Measurements from ENCODE around the gene PABPN1L.
A peak's percentile ranks its signal among the peaks of the same experiment; 100 is the strongest.

The PABPN1L gene

DNA sequence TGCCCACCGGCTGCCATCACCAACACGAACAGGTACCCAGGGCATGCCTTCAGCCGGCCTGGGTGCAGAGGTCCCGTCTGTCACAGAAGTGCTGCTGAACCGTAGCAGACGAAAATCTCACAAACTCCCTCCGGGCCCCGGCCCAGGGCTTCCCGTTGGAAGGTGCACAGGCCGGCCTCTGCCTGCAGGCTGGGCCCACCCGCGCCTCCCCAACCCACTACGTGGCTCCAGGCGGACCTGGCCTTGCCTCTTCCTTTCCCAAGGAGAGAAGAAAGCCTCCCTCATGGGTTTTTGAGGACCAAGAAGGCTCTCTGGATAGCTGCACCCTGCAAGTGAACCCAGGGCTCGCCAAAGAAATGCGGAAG is 45.5 kb upstream of the PABPN1L start:
- peaks cover 0 to 12% (median 11%) of the 10 kb centered on the region in 4 experiments for H3K4me1 ChIP-seq (ENCODE audit: control extremely low read depth in 1 of 4, control insufficient read depth in 4 of 4, insufficient read depth in 4 of 4, low read length in 3 of 4)
- no peak overlapping the region for H3K27ac ChIP-seq (ENCODE audit: insufficient read depth in 1 of 2, low read depth in 1 of 2, low read length in 2 of 2, poor library complexity in 1 of 2, severe bottlenecking in 2 of 2)
- ChIA-PET CTCF (interaction anchor here (1.6 kb wide), 1 partner anchor 25 kb away, joined by 3 read pairs; no protein-coding TSS in a partner anchor), POLR2A (no interaction called here)
- peaks cover 0 to 65% (median 38%) of the 10 kb centered on the region in 4 experiments for H3K36me3 ChIP-seq (ENCODE audit: control insufficient read depth in 4 of 4, insufficient read depth in 4 of 4, low read length in 3 of 4)
- no peaks in the 10 kb centered on the region for H3K27me3 ChIP-seq (replicated peaks in 2 of 5; ENCODE audit: control insufficient read depth in 4 of 5, insufficient read depth in 5 of 5, low read length in 4 of 5)
- H3K9me3 ChIP-seq (ENCODE audit: control extremely low read depth in 1 of 5, control insufficient read depth in 4 of 5, insufficient read depth in 2 of 5, low read depth in 1 of 5, low read length in 4 of 5) = no peaks in the 10 kb centered on the region
- DNase-seq = no peak
- H3K4me3 ChIP-seq (ENCODE audit: control insufficient read depth in 1 of 7, extremely low read depth in 1 of 7, insufficient read depth in 4 of 7, low read depth in 2 of 7, low read length in 6 of 7) = no peak overlapping the region
- WGBS (ENCODE audit: insufficient coverage) = over 99% methylated on average over 16 of the region's 16 CpGs

- POLR2A ChIA-PET = no interaction called here
These were observed 44.9 kb upstream of the PABPN1L start for GRCh38 chr16:88911136-88911945.

GRCh38 chr16:88910284-88911135 is 44.0 kb upstream of the PABPN1L start:
- 90% methylated on average over 23 of the region's 26 CpGs for whole genome bisulfite sequencing (ENCODE audit: insufficient coverage)
- ChIA-PET POLR2A (interaction anchor here (0.6 kb wide), 1 partner anchor 88 kb away, joined by 3 read pairs; no protein-coding TSS in a partner anchor), CTCF (interaction anchor here (1.0 kb wide), 1 partner anchor 14 kb away, joined by 3 read pairs; no protein-coding TSS in a partner anchor)
- Histone ChIP-seq H3K36me3 (ENCODE audit: control insufficient read depth in 4 of 4, insufficient read depth in 4 of 4, low read length in 3 of 4) (peaks cover 0 to 60% (median 37%) of the 10 kb centered on the region in 4 experiments), H3K4me1 (ENCODE audit: control extremely low read depth in 1 of 4, control insufficient read depth in 4 of 4, insufficient read depth in 4 of 4, low read length in 3 of 4) (peaks cover 0 to 24% (median 21%) of the 10 kb centered on the region in 4 experiments), H3K27ac (ENCODE audit: insufficient read depth in 1 of 2, low read depth in 1 of 2, low read length in 2 of 2, poor library complexity in 1 of 2, severe bottlenecking in 2 of 2) (peak overlapping the region in 1 of 2 experiments; percentile 34), H3K27me3 (replicated peaks in 2 of 5; ENCODE audit: control insufficient read depth in 4 of 5, insufficient read depth in 5 of 5, low read length in 4 of 5) (no peaks in the 10 kb centered on the region), H3K9me3 (ENCODE audit: control extremely low read depth in 1 of 5, control insufficient read depth in 4 of 5, insufficient read depth in 2 of 5, low read depth in 1 of 5, low read length in 4 of 5) (no peaks in the 10 kb centered on the region), H3K4me3 (ENCODE audit: control insufficient read depth in 1 of 7, extremely low read depth in 1 of 7, insufficient read depth in 4 of 7, low read depth in 2 of 7, low read length in 6 of 7) (no peak overlapping the region)
- no peak for DNase-seq

More at GRCh38 chr16:88911136-88911945, 44.9 kb upstream of the PABPN1L start:
- H3K4me1 ChIP-seq (ENCODE audit: control extremely low read depth in 1 of 4, control insufficient read depth in 4 of 4, insufficient read depth in 4 of 4, low read length in 3 of 4) = peaks cover 0 to 16% (median 15%) of the 10 kb centered on the region in 4 experiments
- H3K36me3 ChIP-seq (ENCODE audit: control insufficient read depth in 4 of 4, insufficient read depth in 4 of 4, low read length in 3 of 4) = peaks cover 0 to 67% (median 40%) of the 10 kb centered on the region in 4 experiments
- no peaks in the 10 kb centered on the region for H3K9me3 ChIP-seq (ENCODE audit: control extremely low read depth in 1 of 5, control insufficient read depth in 4 of 5, insufficient read depth in 2 of 5, low read depth in 1 of 5, low read length in 4 of 5)
- peak in 2 of 3 donors; percentile 45 to 49 for DNase-seq
- CTCF ChIA-PET = no interaction called here
- whole genome bisulfite sequencing (ENCODE audit: insufficient coverage) = 89% methylated on average over 34 of the region's 36 CpGs
- no peaks in the 10 kb centered on the region for H3K27me3 ChIP-seq (replicated peaks in 2 of 5; ENCODE audit: control insufficient read depth in 4 of 5, insufficient read depth in 5 of 5, low read length in 4 of 5)
- H3K4me3 ChIP-seq (ENCODE audit: control insufficient read depth in 1 of 7, extremely low read depth in 1 of 7, insufficient read depth in 4 of 7, low read depth in 2 of 7, low read length in 6 of 7) = no peak overlapping the region
- peak overlapping the region in 1 of 2 experiments; percentile 34 for H3K27ac ChIP-seq (ENCODE audit: insufficient read depth in 1 of 2, low read depth in 1 of 2, low read length in 2 of 2, poor library complexity in 1 of 2, severe bottlenecking in 2 of 2)

- no peak for DNase-seq
- peaks cover 0 to 25% (median 21%) of the 10 kb centered on the region in 4 experiments for H3K4me1 ChIP-seq (ENCODE audit: control extremely low read depth in 1 of 4, control insufficient read depth in 4 of 4, insufficient read depth in 4 of 4, low read length in 3 of 4)
- H3K36me3 ChIP-seq (ENCODE audit: control insufficient read depth in 4 of 4, insufficient read depth in 4 of 4, low read length in 3 of 4) = peaks cover 0 to 63% (median 39%) of the 10 kb centered on the region in 4 experiments
- POLR2A ChIA-PET = no interaction called here
- no peaks in the 10 kb centered on the region for H3K27me3 ChIP-seq (replicated peaks in 2 of 5; ENCODE audit: control insufficient read depth in 4 of 5, insufficient read depth in 5 of 5, low read length in 4 of 5)
- 96% methylated on average over 38 of the region's 44 CpGs for whole genome bisulfite sequencing (ENCODE audit: insufficient coverage)
- H3K9me3 ChIP-seq (ENCODE audit: control extremely low read depth in 1 of 5, control insufficient read depth in 4 of 5, insufficient read depth in 2 of 5, low read depth in 1 of 5, low read length in 4 of 5) = no peaks in the 10 kb centered on the region
- H3K27ac ChIP-seq (ENCODE audit: insufficient read depth in 1 of 2, low read depth in 1 of 2, low read length in 2 of 2, poor library complexity in 1 of 2, severe bottlenecking in 2 of 2) = no peak overlapping the region
- CTCF ChIA-PET = interaction anchor here (1.0 kb wide), 1 partner anchor 15 kb away, joined by 3 read pairs; no protein-coding TSS in a partner anchor
- no peak overlapping the region for H3K4me3 ChIP-seq (ENCODE audit: control insufficient read depth in 1 of 7, extremely low read depth in 1 of 7, insufficient read depth in 4 of 7, low read depth in 2 of 7, low read length in 6 of 7)
These were observed 43.2 kb upstream of the PABPN1L start for GRCh38 chr16:88909431-88910210.

DNA sequence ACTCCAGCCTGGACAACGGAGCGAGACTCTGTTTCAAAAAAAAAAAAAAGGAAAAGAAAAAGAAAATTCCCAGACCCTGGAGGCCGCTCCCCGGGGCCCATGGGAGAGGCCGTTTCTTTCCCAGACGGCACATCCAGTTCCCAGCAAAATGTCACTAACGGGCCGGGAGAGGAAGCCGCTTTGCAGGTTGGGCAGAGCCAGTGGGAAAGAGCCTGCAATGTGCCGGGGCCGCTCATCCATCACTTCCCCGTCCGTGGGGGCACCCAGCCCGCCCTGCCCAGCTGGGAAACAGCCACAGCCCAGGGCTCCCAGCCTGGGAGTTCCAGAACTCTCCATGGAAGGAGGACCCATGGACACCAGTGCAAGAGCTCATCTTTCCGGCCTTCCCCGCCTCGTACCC is 41.8 kb upstream of the PABPN1L start:
- H3K27me3 ChIP-seq (replicated peaks in 2 of 5; ENCODE audit: control insufficient read depth in 4 of 5, insufficient read depth in 5 of 5, low read length in 4 of 5) = no peaks in the 10 kb centered on the region
- ChIA-PET CTCF (interaction anchor here (0.8 kb wide), 1 partner anchor 10 kb away, joined by 3 read pairs; no protein-coding TSS in a partner anchor), POLR2A (no interaction called here)
- 97% methylated on average over 17 of the region's 17 CpGs for WGBS (ENCODE audit: insufficient coverage)
- no peak overlapping the region for H3K27ac ChIP-seq (ENCODE audit: insufficient read depth in 1 of 2, low read depth in 1 of 2, low read length in 2 of 2, poor library complexity in 1 of 2, severe bottlenecking in 2 of 2)
- no peak for DNase-seq
- no peaks in the 10 kb centered on the region for H3K9me3 ChIP-seq (ENCODE audit: control extremely low read depth in 1 of 5, control insufficient read depth in 4 of 5, insufficient read depth in 2 of 5, low read depth in 1 of 5, low read length in 4 of 5)
- peaks cover 0 to 25% (median 21%) of the 10 kb centered on the region in 4 experiments for H3K4me1 ChIP-seq (ENCODE audit: control extremely low read depth in 1 of 4, control insufficient read depth in 4 of 4, insufficient read depth in 4 of 4, low read length in 3 of 4)
- no peak overlapping the region for H3K4me3 ChIP-seq (ENCODE audit: control insufficient read depth in 1 of 7, extremely low read depth in 1 of 7, insufficient read depth in 4 of 7, low read depth in 2 of 7, low read length in 6 of 7)
- H3K36me3 ChIP-seq (ENCODE audit: control insufficient read depth in 4 of 4, insufficient read depth in 4 of 4, low read length in 3 of 4) = peaks cover 0 to 62% (median 40%) of the 10 kb centered on the region in 4 experiments

DNA sequence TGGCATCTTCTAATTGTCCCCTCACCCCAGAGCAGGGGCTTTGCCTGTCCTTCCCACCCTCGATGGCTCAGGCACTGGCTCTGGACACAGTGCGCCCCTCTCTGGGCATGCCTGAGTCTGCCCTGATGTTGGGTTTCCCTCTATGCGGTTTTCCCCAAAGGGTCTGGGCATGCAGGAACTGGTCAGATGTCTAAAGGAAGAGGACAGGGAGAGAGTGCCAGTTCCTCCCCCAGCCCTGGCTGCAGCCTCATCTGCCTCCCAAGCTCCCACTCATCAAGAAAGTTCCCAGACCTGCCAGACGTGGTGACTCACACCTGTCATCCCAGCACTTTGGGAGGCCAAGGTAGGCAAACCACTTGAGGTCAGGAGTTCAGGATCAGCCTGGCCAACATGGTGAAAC is 41.3 kb upstream of the PABPN1L start:
- WGBS (ENCODE audit: insufficient coverage) = 82% methylated on average over 3 of the region's 4 CpGs
- DNase-seq = no peak
- Histone ChIP-seq H3K36me3 (ENCODE audit: control insufficient read depth in 4 of 4, insufficient read depth in 4 of 4, low read length in 3 of 4) (peaks cover 0 to 62% (median 42%) of the 10 kb centered on the region in 4 experiments), H3K9me3 (ENCODE audit: control extremely low read depth in 1 of 5, control insufficient read depth in 4 of 5, insufficient read depth in 2 of 5, low read depth in 1 of 5, low read length in 4 of 5) (no peaks in the 10 kb centered on the region), H3K27ac (ENCODE audit: insufficient read depth in 1 of 2, low read depth in 1 of 2, low read length in 2 of 2, poor library complexity in 1 of 2, severe bottlenecking in 2 of 2) (no peak overlapping the region), H3K4me1 (ENCODE audit: control extremely low read depth in 1 of 4, control insufficient read depth in 4 of 4, insufficient read depth in 4 of 4, low read length in 3 of 4) (peaks cover 0 to 25% (median 21%) of the 10 kb centered on the region in 4 experiments), H3K27me3 (replicated peaks in 2 of 5; ENCODE audit: control insufficient read depth in 4 of 5, insufficient read depth in 5 of 5, low read length in 4 of 5) (no peaks in the 10 kb centered on the region), H3K4me3 (ENCODE audit: control insufficient read depth in 1 of 7, extremely low read depth in 1 of 7, insufficient read depth in 4 of 7, low read depth in 2 of 7, low read length in 6 of 7) (no peak overlapping the region)
- POLR2A ChIA-PET = no interaction called here
- CTCF ChIA-PET = interaction anchor here (0.8 kb wide), 1 partner anchor 11 kb away, joined by 3 read pairs; no protein-coding TSS in a partner anchor
